Measurements from ENCODE around the gene XYLT1.

XYLT1 gene

GRCh38 chr16:17357307-17358062, 113.3 kb downstream of the XYLT1 start (continued):
- TF ChIP-seq, protein P1, sequence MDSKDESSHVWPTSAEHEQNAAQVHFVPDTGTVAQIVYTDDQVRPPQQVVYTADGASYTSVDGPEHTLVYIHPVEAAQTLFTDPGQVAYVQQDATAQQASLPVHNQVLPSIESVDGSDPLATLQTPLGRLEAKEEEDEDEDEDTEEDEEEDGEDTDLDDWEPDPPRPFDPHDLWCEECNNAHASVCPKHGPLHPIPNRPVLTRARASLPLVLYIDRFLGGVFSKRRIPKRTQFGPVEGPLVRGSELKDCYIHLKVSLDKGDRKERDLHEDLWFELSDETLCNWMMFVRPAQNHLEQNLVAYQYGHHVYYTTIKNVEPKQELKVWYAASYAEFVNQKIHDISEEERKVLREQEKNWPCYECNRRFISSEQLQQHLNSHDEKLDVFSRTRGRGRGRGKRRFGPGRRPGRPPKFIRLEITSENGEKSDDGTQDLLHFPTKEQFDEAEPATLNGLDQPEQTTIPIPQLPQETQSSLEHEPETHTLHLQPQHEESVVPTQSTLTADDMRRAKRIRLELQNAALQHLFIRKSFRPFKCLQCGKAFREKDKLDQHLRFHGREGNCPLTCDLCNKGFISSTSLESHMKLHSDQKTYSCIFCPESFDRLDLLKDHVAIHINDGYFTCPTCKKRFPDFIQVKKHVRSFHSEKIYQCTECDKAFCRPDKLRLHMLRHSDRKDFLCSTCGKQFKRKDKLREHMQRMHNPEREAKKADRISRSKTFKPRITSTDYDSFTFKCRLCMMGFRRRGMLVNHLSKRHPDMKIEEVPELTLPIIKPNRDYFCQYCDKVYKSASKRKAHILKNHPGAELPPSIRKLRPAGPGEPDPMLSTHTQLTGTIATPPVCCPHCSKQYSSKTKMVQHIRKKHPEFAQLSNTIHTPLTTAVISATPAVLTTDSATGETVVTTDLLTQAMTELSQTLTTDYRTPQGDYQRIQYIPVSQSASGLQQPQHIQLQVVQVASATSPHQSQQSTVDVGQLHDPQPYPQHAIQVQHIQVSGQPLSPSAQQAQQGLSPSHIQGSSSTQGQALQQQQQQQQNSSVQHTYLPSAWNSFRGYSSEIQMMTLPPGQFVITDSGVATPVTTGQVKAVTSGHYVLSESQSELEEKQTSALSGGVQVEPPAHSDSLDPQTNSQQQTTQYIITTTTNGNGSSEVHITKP (tag by site-specific recombination; IDR thresholded peaks at IDR 0.05) = no peak
- TF ChIP-seq ZNF501 (tag by site-specific recombination; IDR thresholded peaks at IDR 0.05) (no peak), FEZF1 (tag by site-specific recombination; IDR thresholded peaks at IDR 0.05) (no peak)
- TF ChIP-seq, protein P2, sequence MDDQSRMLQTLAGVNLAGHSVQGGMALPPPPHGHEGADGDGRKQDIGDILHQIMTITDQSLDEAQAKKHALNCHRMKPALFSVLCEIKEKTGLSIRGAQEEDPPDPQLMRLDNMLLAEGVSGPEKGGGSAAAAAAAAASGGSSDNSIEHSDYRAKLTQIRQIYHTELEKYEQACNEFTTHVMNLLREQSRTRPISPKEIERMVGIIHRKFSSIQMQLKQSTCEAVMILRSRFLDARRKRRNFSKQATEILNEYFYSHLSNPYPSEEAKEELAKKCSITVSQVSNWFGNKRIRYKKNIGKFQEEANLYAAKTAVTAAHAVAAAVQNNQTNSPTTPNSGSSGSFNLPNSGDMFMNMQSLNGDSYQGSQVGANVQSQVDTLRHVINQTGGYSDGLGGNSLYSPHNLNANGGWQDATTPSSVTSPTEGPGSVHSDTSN (CRISPR knock-in tag; IDR thresholded peaks at IDR 0.05) = no peak

DNA sequence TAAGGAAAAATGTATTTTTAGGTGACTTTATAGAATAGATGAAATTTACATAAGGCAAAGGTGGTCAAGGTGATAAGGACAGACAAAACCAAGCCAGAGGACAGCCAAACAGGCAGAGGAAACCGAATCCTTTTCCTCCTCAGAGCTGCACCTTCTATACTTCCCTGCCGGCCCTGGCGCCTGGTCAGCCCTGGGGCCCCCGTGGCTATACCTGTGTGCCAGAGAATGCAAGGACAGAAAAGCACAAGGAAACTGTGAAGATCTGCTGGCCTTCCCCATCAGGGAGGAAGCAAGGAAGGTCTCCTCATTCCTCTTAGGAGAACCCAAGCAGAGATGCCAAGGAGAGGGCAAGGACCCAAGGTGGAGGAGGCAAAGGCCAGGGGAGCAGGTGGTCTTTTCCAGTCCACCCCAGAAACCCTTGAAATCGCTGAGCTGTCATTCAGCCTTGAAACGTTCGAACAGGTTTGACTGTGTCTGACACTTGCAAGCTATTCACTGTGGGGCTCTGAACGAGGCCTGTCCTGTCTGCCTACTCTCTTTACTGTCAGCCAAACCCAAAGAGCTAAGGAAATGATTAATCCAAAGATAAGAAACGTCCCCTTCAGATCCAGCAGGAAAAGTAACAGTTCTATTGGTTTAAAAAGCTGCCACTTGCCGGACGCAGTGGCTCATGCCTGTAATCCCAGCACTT, 114.4 kb downstream of the XYLT1 start:
- no peaks in the 10 kb centered on the region for H3K4me1 ChIP-seq (ENCODE audit: control insufficient read depth, insufficient read depth, low read length)
- no peak for TF ChIP-seq ZNF600 (tag by site-specific recombination; IDR thresholded peaks at IDR 0.05)
- no peak for TF ChIP-seq ZNF791 (tag by site-specific recombination; IDR thresholded peaks at IDR 0.05)
- TF ChIP-seq, protein P3, sequence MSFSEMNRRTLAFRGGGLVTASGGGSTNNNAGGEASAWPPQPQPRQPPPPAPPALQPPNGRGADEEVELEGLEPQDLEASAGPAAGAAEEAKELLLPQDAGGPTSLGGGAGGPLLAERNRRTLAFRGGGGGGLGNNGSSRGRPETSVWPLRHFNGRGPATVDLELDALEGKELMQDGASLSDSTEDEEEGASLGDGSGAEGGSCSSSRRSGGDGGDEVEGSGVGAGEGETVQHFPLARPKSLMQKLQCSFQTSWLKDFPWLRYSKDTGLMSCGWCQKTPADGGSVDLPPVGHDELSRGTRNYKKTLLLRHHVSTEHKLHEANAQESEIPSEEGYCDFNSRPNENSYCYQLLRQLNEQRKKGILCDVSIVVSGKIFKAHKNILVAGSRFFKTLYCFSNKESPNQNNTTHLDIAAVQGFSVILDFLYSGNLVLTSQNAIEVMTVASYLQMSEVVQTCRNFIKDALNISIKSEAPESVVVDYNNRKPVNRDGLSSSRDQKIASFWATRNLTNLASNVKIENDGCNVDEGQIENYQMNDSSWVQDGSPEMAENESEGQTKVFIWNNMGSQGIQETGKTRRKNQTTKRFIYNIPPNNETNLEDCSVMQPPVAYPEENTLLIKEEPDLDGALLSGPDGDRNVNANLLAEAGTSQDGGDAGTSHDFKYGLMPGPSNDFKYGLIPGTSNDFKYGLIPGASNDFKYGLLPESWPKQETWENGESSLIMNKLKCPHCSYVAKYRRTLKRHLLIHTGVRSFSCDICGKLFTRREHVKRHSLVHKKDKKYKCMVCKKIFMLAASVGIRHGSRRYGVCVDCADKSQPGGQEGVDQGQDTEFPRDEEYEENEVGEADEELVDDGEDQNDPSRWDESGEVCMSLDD (tag by site-specific recombination; IDR thresholded peaks at IDR 0.05) = no peak
- no peak for TF ChIP-seq IKZF3 (tag by site-specific recombination; IDR thresholded peaks at IDR 0.05)
- no peak for TF ChIP-seq ZNF548 (tag by site-specific recombination; IDR thresholded peaks at IDR 0.05)
- no peaks in the 10 kb centered on the region for H3K36me3 ChIP-seq (ENCODE audit: control insufficient read depth in 2 of 2, insufficient read depth in 1 of 2, low read length in 2 of 2)
- H3K9me3 ChIP-seq (ENCODE audit: control insufficient read depth, insufficient read depth, low read depth, low read length) = no peaks in the 10 kb centered on the region
- ChIA-PET CTCF (no interaction called here), POLR2A (no interaction called here)
- no peak overlapping the region for H3K4me3 ChIP-seq (ENCODE audit: low read depth, low read length)
- no peak overlapping the region for H3K27ac ChIP-seq (ENCODE audit: extremely low read depth, low read depth, low read length)

- Histone ChIP-seq H3K4me3 (ENCODE audit: low read depth, low read length) (no peak overlapping the region), H3K4me1 (ENCODE audit: control insufficient read depth, insufficient read depth, low read length) (no peaks in the 10 kb centered on the region), H3K27ac (ENCODE audit: extremely low read depth, low read depth, low read length) (no peak overlapping the region), H3K36me3 (ENCODE audit: control insufficient read depth in 2 of 2, insufficient read depth in 1 of 2, low read length in 2 of 2) (no peaks in the 10 kb centered on the region), H3K9me3 (ENCODE audit: control insufficient read depth, insufficient read depth, low read depth, low read length) (no peaks in the 10 kb centered on the region)
- TF ChIP-seq ZNF404 (tag by site-specific recombination; IDR thresholded peaks at IDR 0.05) (no peak), ZNF266 (tag by site-specific recombination; IDR thresholded peaks at IDR 0.05; ENCODE audit: low read depth) (no peak), ZFP69B (tag by site-specific recombination; IDR thresholded peaks at IDR 0.05) (no peak)
- TF ChIP-seq, protein P3 (tag by site-specific recombination; IDR thresholded peaks at IDR 0.05) = no peak
- ChIA-PET CTCF (interaction anchor here (0.5 kb wide), 1 partner anchor 425 kb away, joined by 4 read pairs; no protein-coding TSS in a partner anchor), POLR2A (no interaction called here)
These were observed 116.1 kb downstream of the XYLT1 start for GRCh38 chr16:17354685-17355084.

Measured in HEK293 (cell line).